ENCODE results near the gene ZFP28.

- TF ChIP-seq CTCF (IDR thresholded peaks at IDR 0.05; ENCODE audit: control extremely low read depth in 1 of 3, insufficient read depth in 1 of 3, low read depth in 1 of 3, low read length in 3 of 3) (no peak), TAF7 (optimal IDR thresholded peaks at IDR 0.05; ENCODE audit: borderline replicate concordance, low read depth, low read length) (no peak), NRF1 (IDR thresholded peaks at IDR 0.05; ENCODE audit: low read depth, low read length) (no peak), TEAD4 (IDR thresholded peaks at IDR 0.05; ENCODE audit: low read depth, low read length) (no peak), SUZ12 (IDR thresholded peaks at IDR 0.05; ENCODE audit: low read length) (no peak), SIN3A (conservative IDR thresholded peaks at IDR 0.05 in 1 of 2, IDR thresholded peaks at IDR 0.05 in 1 of 2; ENCODE audit: low read depth in 1 of 2, low read length in 2 of 2) (no peak), SP1 (IDR thresholded peaks at IDR 0.05; ENCODE audit: low read depth, low read length) (no peak), MAX (IDR thresholded peaks at IDR 0.05) (no peak), EZH2 (IDR thresholded peaks at IDR 0.05; ENCODE audit: low read depth, low read length, severe bottlenecking) (no peak), RFX5 (IDR thresholded peaks at IDR 0.05; ENCODE audit: borderline replicate concordance, low read depth, low read length) (no peak), POLR2A (IDR thresholded peaks at IDR 0.05; ENCODE audit: control extremely low read depth in 1 of 2, low read depth in 2 of 2, low read length in 2 of 2) (no peak), SIX5 (IDR thresholded peaks at IDR 0.05; ENCODE audit: low read depth, low read length) (no peak), JUN (IDR thresholded peaks at IDR 0.05; ENCODE audit: low read depth, low read length) (no peak), POLR2AphosphoS5 (IDR thresholded peaks at IDR 0.05; ENCODE audit: low read depth, low read length) (no peak)
Measured at GRCh38 chr19:56538761-56539263, at the start of gene ZFP28.
